IMR-90 (cell line): ENCODE data around the gene EBI3. TPM values are rescaled to one million over a fixed set of nuclear protein-coding genes. Genes with fewer than 3 reads are reported as not detected.
"Not testable (repeated sequence)": the region's sequence is repeated elsewhere in the genome, so short reads cannot be mapped to it uniquely, and the experiment has no call there.

Source experiments
- ATAC-seq: fragments of 200-7000 bp; cut with Tn5 transposase; 2 replicates; pipeline ENCODE4 v1.9.1; 2020; ENCODE audit warnings: low read depth, mild to moderate bottlenecking, moderate library complexity
- BruUV-seq: library from RNA; stranded (reverse); fragments of 400-500 nt; replicated peaks from 2 replicates; lab custom pipeline; 2021; lab: Mats Ljungman, UMichigan
- CTCF ChIA-PET: fragments of 300-600 bp; formaldehyde crosslinking; extraction: SDS; loops from one replicate; lab custom pipeline; 2021; ENCODE audit warnings: antibody characterized with exemption; lab: Yijun Ruan, JAX
- POLR2A ChIA-PET: fragments of 300-600 bp; sonication (Branson Sonifier 250); formaldehyde crosslinking; loops from one replicate; lab custom pipeline; 2022; ENCODE audit warnings: antibody characterized with exemption; ENCODE audit not compliant: unreplicated experiment; lab: Charles Lee
- DNase-seq: peaks from one replicate; pipeline ENCODE4 v3.0.0; 2013
- H2AFZ ChIP-seq: replicated peaks from 2 replicates; pipeline ENCODE3; 2013; ENCODE audit warnings: low read length, mild to moderate bottlenecking; ENCODE audit not compliant: poor library complexity
- H2AK5ac ChIP-seq: 2 replicates; pipeline ENCODE4 v1.6.1; 2013; ENCODE audit warnings: low read depth, low read length, inconsistent platforms
- H2AK9ac ChIP-seq: replicated peaks from 2 replicates; pipeline ENCODE3; 2013; ENCODE audit warnings: mild to moderate bottlenecking, low read depth, low read length, moderate library complexity; ENCODE audit not compliant: poor library complexity
- H2BK120ac ChIP-seq: 2 replicates; pipeline ENCODE4 v1.6.1; 2013; ENCODE audit warnings: low read depth, low read length, inconsistent platforms
- H2BK15ac ChIP-seq: 3 replicates; pipeline ENCODE4 v1.6.1; 2013; ENCODE audit warnings: low read depth, low read length, inconsistent platforms
- H2BK20ac ChIP-seq: 2 replicates; pipeline ENCODE4 v1.6.1; 2013; ENCODE audit warnings: low read depth, mild to moderate bottlenecking, inconsistent platforms, low read length, moderate library complexity
- H2BK5ac ChIP-seq: 2 replicates; pipeline ENCODE4 v1.6.1; 2013; ENCODE audit warnings: mild to moderate bottlenecking, low read depth, low read length, inconsistent platforms; ENCODE audit not compliant: poor library complexity, severe bottlenecking
- H3K14ac ChIP-seq: replicated peaks from 2 replicates; pipeline ENCODE4 v1.6.1; 2013; ENCODE audit warnings: low read depth, low read length, inconsistent platforms
- H3K18ac ChIP-seq: 2 replicates; pipeline ENCODE4 v1.6.1; 2013; ENCODE audit warnings: low read depth, low read length, control low read depth
- H3K23ac ChIP-seq: 2 replicates; pipeline ENCODE4 v1.6.1; 2013; ENCODE audit warnings: low read depth, low read length, inconsistent platforms
- H3K27ac ChIP-seq: 2 replicates; pipeline ENCODE4 v1.5.1; 2013; ENCODE audit warnings: mild to moderate bottlenecking, control low read depth, low read length; ENCODE audit not compliant: insufficient read depth
- H3K27me3 ChIP-seq: 2 replicates; pipeline ENCODE4 v1.6.1; 2013; ENCODE audit warnings: low read length; ENCODE audit not compliant: control insufficient read depth, insufficient read depth
- H3K36me3 ChIP-seq: 2 replicates; pipeline ENCODE4 v1.6.1; 2013; ENCODE audit warnings: low read length, mixed read lengths; ENCODE audit not compliant: control insufficient read depth, insufficient read depth
- H3K4ac ChIP-seq: 2 replicates; pipeline ENCODE4 v1.6.1; 2013; ENCODE audit warnings: low read depth, low read length, inconsistent platforms
- H3K4me1 ChIP-seq: 2 replicates; pipeline ENCODE4 v1.6.1; 2013; ENCODE audit warnings: low read length, mixed read lengths; ENCODE audit not compliant: control insufficient read depth, insufficient read depth
- H3K4me2 ChIP-seq: 2 replicates; pipeline ENCODE4 v1.6.1; 2013; ENCODE audit warnings: low read depth, mild to moderate bottlenecking, control low read depth, low read length, moderate library complexity
- H3K4me3 ChIP-seq: 2 replicates; pipeline ENCODE4 v1.5.1; 2013; ENCODE audit warnings: low read depth, mild to moderate bottlenecking, control low read depth, low read length, moderate library complexity; ENCODE audit not compliant: insufficient read depth
- H3K56ac ChIP-seq: 2 replicates; pipeline ENCODE4 v1.6.1; 2013; ENCODE audit warnings: low read length, inconsistent platforms; ENCODE audit not compliant: insufficient read depth; ENCODE audit errors: extremely low read depth
- H3K79me1 ChIP-seq, 2 experiments: 2 replicates each; pipeline ENCODE4 v1.6.1; 2013; ENCODE audit warnings: low read length in 2 of 2, inconsistent platforms in 1 of 2, low read depth in 1 of 2
- H3K9ac ChIP-seq: 2 replicates; pipeline ENCODE4 v1.6.1; 2013; ENCODE audit warnings: low read depth, low read length, control low read depth
- H3K9me1 ChIP-seq: 2 replicates; pipeline ENCODE4 v1.6.1; 2013; ENCODE audit warnings: low read length, inconsistent platforms; ENCODE audit not compliant: insufficient read depth
- H3K9me3 ChIP-seq: 2 replicates; pipeline ENCODE4 v1.6.1; 2013; ENCODE audit warnings: low read length; ENCODE audit not compliant: control insufficient read depth, insufficient read depth
- H4K20me1 ChIP-seq: 2 replicates; pipeline ENCODE4 v1.6.1; 2013; ENCODE audit warnings: low read length, inconsistent platforms; ENCODE audit not compliant: insufficient read depth
- H4K5ac ChIP-seq: 2 replicates; pipeline ENCODE4 v1.6.1; 2013; ENCODE audit warnings: mild to moderate bottlenecking, low read depth, low read length, control low read depth
- H4K8ac ChIP-seq, 2 experiments: 2 replicates each; pipeline ENCODE4 v1.6.1; 2013; ENCODE audit warnings: low read depth in 2 of 2, low read length in 2 of 2, control low read depth in 1 of 2, inconsistent platforms in 1 of 2
- H4K91ac ChIP-seq: 2 replicates; pipeline ENCODE4 v1.6.1; 2013; ENCODE audit warnings: low read depth, low read length, inconsistent platforms; ENCODE audit not compliant: insufficient read depth
- WGBS, 2 experiments: methylation state at CpG; one replicate each; pipeline versions ENCODE4 v1.1.5 to v1.1.7; 2013; ENCODE audit warnings: missing lambda C conversion rate in 2 of 2; ENCODE audit not compliant: insufficient read length in 1 of 2; ENCODE audit errors: extremely low coverage in 2 of 2; 5-methylcytosine and 5-hydroxymethylcytosine counted together
- dilution Hi-C: fragments of 300-500 bp; cut with HindIII; formaldehyde crosslinking; loops from one replicate; pipeline ENCODE4 v1.14.3; 2018; ENCODE audit warnings: low sequenced_read_pairs; ENCODE audit not compliant: unreplicated experiment
- in situ Hi-C: fragments of 300-500 bp; cut with MboI; formaldehyde crosslinking; loops from 3 replicates; pipeline ENCODE4 v1.14.3; 2019; ENCODE audit warnings: low sequenced_read_pairs, inconsistent platforms, mixed read lengths
- intact Hi-C: fragments of 100-400 bp; cut with micrococcal nuclease; formaldehyde crosslinking; loops from 2 replicates; pipeline ENCODE4 v1.10.0; 2022
- polyA plus RNA-seq, 3 experiments: library from polyadenylated mRNA; depleted of rRNA; stranded (reverse); fragments of >200 nt; gene quantifications; 2 replicates each; pipeline ENCODE4 v1.2.3, GENCODE V29; 2012; ENCODE audit warnings: low replicate concordance in 1 of 3
- total RNA-seq: library from RNA; depleted of rRNA; stranded (reverse); fragments of >200 nt; gene quantifications from 2 replicates; pipeline ENCODE4 v1.2.3, GENCODE V29; 2012

The EBI3 gene
- total and polyA plus RNA-seq, 2 of the 4 experiments (the other 2 are of a cell fraction): 0.36 to 2.7 TPM

DNA sequence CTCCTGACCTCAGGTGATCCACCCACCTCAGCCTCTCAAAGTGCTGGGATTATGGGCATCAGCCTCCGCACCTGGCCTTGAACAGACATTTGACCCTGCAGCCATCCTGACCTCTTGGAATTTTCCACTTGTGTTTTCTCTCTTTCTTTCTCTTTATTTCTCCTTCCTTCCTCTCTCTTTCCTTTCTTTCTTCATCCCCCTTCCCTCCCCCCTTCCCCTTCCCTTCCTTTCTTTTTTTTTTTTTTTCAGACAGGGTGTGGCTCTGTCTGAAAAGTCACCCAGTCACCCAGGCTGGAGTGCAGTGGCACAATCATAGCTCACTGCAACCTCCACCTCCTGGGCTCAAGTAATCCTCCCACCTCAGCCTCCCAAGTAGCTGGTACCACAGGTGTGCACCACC is 10.8 kb upstream of the EBI3 start:
- H2AK5ac ChIP-seq, H3K14ac ChIP-seq, dilution Hi-C loops, H3K9me1 ChIP-seq, H3K27me3 ChIP-seq, H3K4ac ChIP-seq, H3K9me3 ChIP-seq, H2BK20ac ChIP-seq, H2BK5ac ChIP-seq, H4K5ac ChIP-seq, BruUV-seq, H3K27ac ChIP-seq, POLR2A ChIA-PET, H4K91ac ChIP-seq, H3K23ac ChIP-seq, H3K79me1 ChIP-seq, H3K36me3 ChIP-seq, H3K4me3 ChIP-seq, H3K18ac ChIP-seq, H3K4me1 ChIP-seq, H2BK120ac ChIP-seq, H3K56ac ChIP-seq, H4K8ac ChIP-seq, H4K20me1 ChIP-seq, H2AFZ ChIP-seq, DNase-seq, ATAC-seq, intact Hi-C loops, H3K4me2 ChIP-seq, H3K9ac ChIP-seq, in situ Hi-C loops, H2AK9ac ChIP-seq, H2BK15ac ChIP-seq: not testable (repeated sequence)
- WGBS, 2 experiments: 100% methylated on average over 1 of the region's 1 CpG; no CpG with 5 or more reads in 1 of the 2 experiments
- CTCF ChIA-PET: interaction anchor here (0.7 kb wide), 1 partner anchor 10 kb away, joined by 3 read pairs; no protein-coding TSS in a partner anchor
